Stimulated activated memory B cell treated with anti-CD40 and anti-IgM and Interleukin-4, amounts not matched to agents 10 μg/mL and 1 μg/mL and 100 μg/mL, for 72 hours (primary cell): ENCODE measurements around the gene ANO1.

Source experiments
- ATAC-seq: fragments of 150-1000 bp; cut with Tn5 transposase; 2 replicates; pipeline ENCODE4 v1.10.0; 2021
- H3K27ac Mint-ChIP-seq: one replicate; pipeline ENCODE4 v1.8.0; 2022; ENCODE audit warnings: mild to moderate bottlenecking, mixed read lengths
- H3K27me3 Mint-ChIP-seq: one replicate; pipeline ENCODE4 v1.8.0; 2022; ENCODE audit warnings: mixed read lengths
- H3K36me3 Mint-ChIP-seq: one replicate; pipeline ENCODE4 v1.8.0; 2022; ENCODE audit warnings: mixed read lengths
- H3K4me1 Mint-ChIP-seq: one replicate; pipeline ENCODE4 v1.8.0; 2022; ENCODE audit warnings: mixed read lengths
- H3K4me3 Mint-ChIP-seq: one replicate; pipeline ENCODE4 v1.8.0; 2022; ENCODE audit warnings: mild to moderate bottlenecking, moderate library complexity, mixed read lengths
- H3K9me3 Mint-ChIP-seq: one replicate; pipeline ENCODE4 v1.8.0; 2022; ENCODE audit warnings: mixed read lengths

ANO1 gene

GRCh38 chr11:70040869-70041501 lies 37.1 kb upstream of the ANO1 start:
- H3K36me3 Mint-ChIP-seq = peaks cover 6% of the 10 kb centered on the region
- no peaks in the 10 kb centered on the region for H3K4me1 Mint-ChIP-seq
- peaks cover 29% of the 10 kb centered on the region for H3K9me3 Mint-ChIP-seq
- H3K27ac Mint-ChIP-seq = no peak overlapping the region
- ATAC-seq = no peak
- H3K4me3 Mint-ChIP-seq = no peak overlapping the region
- H3K27me3 Mint-ChIP-seq = peaks cover 29% of the 10 kb centered on the region

GRCh38 chr11:70043482-70043881 lies 34.6 kb upstream of the ANO1 start:
- Mint-ChIP-seq H3K27me3 (peaks cover 26% of the 10 kb centered on the region), H3K4me3 (no peak overlapping the region), H3K27ac (no peak overlapping the region), H3K4me1 (no peaks in the 10 kb centered on the region), H3K9me3 (peaks cover 21% of the 10 kb centered on the region), H3K36me3 (peaks cover 6% of the 10 kb centered on the region)
- ATAC-seq = no peak

- ATAC-seq = no peak
- H3K36me3 Mint-ChIP-seq = peaks cover 6% of the 10 kb centered on the region
- no peak overlapping the region for H3K27ac Mint-ChIP-seq
- H3K27me3 Mint-ChIP-seq = peaks cover 37% of the 10 kb centered on the region
- peaks cover 15% of the 10 kb centered on the region for H3K9me3 Mint-ChIP-seq
- H3K4me3 Mint-ChIP-seq = no peak overlapping the region
- H3K4me1 Mint-ChIP-seq = no peaks in the 10 kb centered on the region
These were observed 32.0 kb upstream of the ANO1 start for GRCh38 chr11:70046089-70046488.

- Mint-ChIP-seq H3K36me3 (no peaks in the 10 kb centered on the region), H3K27ac (no peak overlapping the region), H3K4me1 (no peaks in the 10 kb centered on the region), H3K27me3 (peaks cover 46% of the 10 kb centered on the region), H3K4me3 (no peak overlapping the region), H3K9me3 (peaks cover 5% of the 10 kb centered on the region)
- ATAC-seq = no peak
These were observed 29.7 kb upstream of the ANO1 start for GRCh38 chr11:70048279-70049024.

GRCh38 chr11:70049045-70049444 lies 29.1 kb upstream of the ANO1 start:
- H3K4me3 Mint-ChIP-seq = no peak overlapping the region
- peaks cover 2% of the 10 kb centered on the region for H3K9me3 Mint-ChIP-seq
- no peaks in the 10 kb centered on the region for H3K36me3 Mint-ChIP-seq
- H3K27me3 Mint-ChIP-seq = peaks cover 46% of the 10 kb centered on the region
- no peak for ATAC-seq
- H3K4me1 Mint-ChIP-seq = no peaks in the 10 kb centered on the region
- no peak overlapping the region for H3K27ac Mint-ChIP-seq

- no peaks in the 10 kb centered on the region for H3K4me1 Mint-ChIP-seq
- ATAC-seq = no peak
- peaks cover 2% of the 10 kb centered on the region for H3K9me3 Mint-ChIP-seq
These were observed 27.9 kb upstream of the ANO1 start for GRCh38 chr11:70050243-70050642.

GRCh38 chr11:70054004-70054403 lies 24.1 kb upstream of the ANO1 start:
- Mint-ChIP-seq H3K4me1 (no peaks in the 10 kb centered on the region), H3K27ac (no peak overlapping the region), H3K27me3 (peaks cover 34% of the 10 kb centered on the region), H3K36me3 (no peaks in the 10 kb centered on the region), H3K4me3 (no peak overlapping the region), H3K9me3 (peaks cover 14% of the 10 kb centered on the region)
- ATAC-seq = no peak

More at GRCh38 chr11:70050243-70050642, 27.9 kb upstream of the ANO1 start:
- no peaks in the 10 kb centered on the region for H3K36me3 Mint-ChIP-seq
- H3K4me3 Mint-ChIP-seq = no peak overlapping the region
- H3K27ac Mint-ChIP-seq = no peak overlapping the region
- H3K27me3 Mint-ChIP-seq = peaks cover 39% of the 10 kb centered on the region

- no peak overlapping the region for H3K27ac Mint-ChIP-seq
- H3K36me3 Mint-ChIP-seq = no peaks in the 10 kb centered on the region
These were observed 22.7 kb upstream of the ANO1 start for GRCh38 chr11:70055444-70055843.

GRCh38 chr11:70057080-70057479 lies 21.0 kb upstream of the ANO1 start:
- ATAC-seq = no peak
- H3K27ac Mint-ChIP-seq = no peak overlapping the region
- no peaks in the 10 kb centered on the region for H3K36me3 Mint-ChIP-seq
- no peak overlapping the region for H3K4me3 Mint-ChIP-seq
- H3K4me1 Mint-ChIP-seq = no peaks in the 10 kb centered on the region
- peaks cover 14% of the 10 kb centered on the region for H3K9me3 Mint-ChIP-seq
- H3K27me3 Mint-ChIP-seq = peaks cover 18% of the 10 kb centered on the region

More at GRCh38 chr11:70055444-70055843, 22.7 kb upstream of the ANO1 start:
- Mint-ChIP-seq H3K4me1 (no peaks in the 10 kb centered on the region), H3K27me3 (peaks cover 21% of the 10 kb centered on the region), H3K4me3 (no peak overlapping the region), H3K9me3 (peaks cover 14% of the 10 kb centered on the region)
- ATAC-seq = no peak

GRCh38 chr11:70059971-70060370 lies 18.1 kb upstream of the ANO1 start:
- ATAC-seq = no peak
- peaks cover 24% of the 10 kb centered on the region for H3K27me3 Mint-ChIP-seq
- no peaks in the 10 kb centered on the region for H3K4me1 Mint-ChIP-seq
- no peak overlapping the region for H3K27ac Mint-ChIP-seq
- H3K4me3 Mint-ChIP-seq = no peak overlapping the region
- no peaks in the 10 kb centered on the region for H3K36me3 Mint-ChIP-seq
- peaks cover 12% of the 10 kb centered on the region for H3K9me3 Mint-ChIP-seq

GRCh38 chr11:70060611-70061293 lies 17.4 kb upstream of the ANO1 start:
- ATAC-seq = no peak
- Mint-ChIP-seq H3K4me1 (no peaks in the 10 kb centered on the region), H3K27ac (no peak overlapping the region), H3K27me3 (peaks cover 32% of the 10 kb centered on the region), H3K4me3 (no peak overlapping the region), H3K9me3 (peaks cover 12% of the 10 kb centered on the region), H3K36me3 (no peaks in the 10 kb centered on the region)

GRCh38 chr11:70061734-70062133 lies 16.4 kb upstream of the ANO1 start:
- Mint-ChIP-seq H3K36me3 (no peaks in the 10 kb centered on the region), H3K27ac (no peak overlapping the region), H3K4me3 (no peak overlapping the region), H3K4me1 (no peaks in the 10 kb centered on the region), H3K9me3 (peaks cover 11% of the 10 kb centered on the region), H3K27me3 (peaks cover 36% of the 10 kb centered on the region)
- ATAC-seq = no peak

GRCh38 chr11:70063121-70063520 lies 15.0 kb upstream of the ANO1 start:
- Mint-ChIP-seq H3K4me3 (no peak overlapping the region), H3K27me3 (peaks cover 36% of the 10 kb centered on the region), H3K36me3 (no peaks in the 10 kb centered on the region), H3K4me1 (no peaks in the 10 kb centered on the region), H3K27ac (no peak overlapping the region), H3K9me3 (no peaks in the 10 kb centered on the region)
- no peak for ATAC-seq

GRCh38 chr11:70063555-70063954 lies 14.6 kb upstream of the ANO1 start:
- Mint-ChIP-seq H3K4me3 (no peak overlapping the region), H3K27ac (no peak overlapping the region), H3K27me3 (peaks cover 40% of the 10 kb centered on the region), H3K36me3 (no peaks in the 10 kb centered on the region), H3K9me3 (no peaks in the 10 kb centered on the region), H3K4me1 (no peaks in the 10 kb centered on the region)
- no peak for ATAC-seq

- Mint-ChIP-seq H3K4me3 (no peak overlapping the region), H3K27ac (no peak overlapping the region), H3K36me3 (no peaks in the 10 kb centered on the region), H3K27me3 (peaks cover 46% of the 10 kb centered on the region), H3K9me3 (no peaks in the 10 kb centered on the region), H3K4me1 (no peaks in the 10 kb centered on the region)
- ATAC-seq = no peak
These were observed 13.9 kb upstream of the ANO1 start for GRCh38 chr11:70064008-70064725.
